Measurements from ENCODE around the gene PHLDB3.
"Not testable (repeated sequence)": the region's sequence is repeated elsewhere in the genome, so short reads cannot be mapped to it uniquely, and the experiment has no call there.

Gene PHLDB3

DNA sequence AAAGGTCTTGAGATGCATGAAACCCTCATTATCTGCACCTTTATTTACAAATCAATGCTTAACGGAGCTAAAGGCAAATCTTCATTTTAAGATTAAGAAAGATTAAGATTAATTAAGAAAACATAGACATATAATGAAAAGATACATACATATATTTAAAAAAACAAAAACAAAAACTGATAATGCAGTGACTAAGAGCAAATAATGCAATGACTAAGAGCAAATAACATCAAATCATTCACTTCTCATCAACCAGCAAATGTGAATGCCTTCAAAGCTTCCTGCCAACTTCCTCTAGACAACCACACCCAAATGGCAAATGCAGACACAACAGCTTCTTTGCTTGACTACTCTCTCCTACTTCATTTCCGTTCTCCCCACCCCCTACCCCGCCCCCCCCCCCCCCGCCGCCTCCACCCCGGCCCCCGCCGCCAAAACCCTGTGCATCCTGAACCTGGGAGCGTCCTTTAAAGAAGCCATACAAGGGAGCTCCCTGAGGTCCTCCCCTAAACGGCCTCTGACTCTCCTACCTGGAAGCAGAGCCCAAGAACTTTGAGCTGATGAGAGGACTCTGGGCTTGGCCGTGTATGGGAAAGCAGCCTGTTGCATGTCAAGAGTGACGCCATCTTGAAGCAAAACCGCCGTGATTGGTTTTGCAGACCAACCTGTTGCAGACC, 65.4 kb downstream of the PHLDB3 start:
- no peak for DNase-seq

DNA sequence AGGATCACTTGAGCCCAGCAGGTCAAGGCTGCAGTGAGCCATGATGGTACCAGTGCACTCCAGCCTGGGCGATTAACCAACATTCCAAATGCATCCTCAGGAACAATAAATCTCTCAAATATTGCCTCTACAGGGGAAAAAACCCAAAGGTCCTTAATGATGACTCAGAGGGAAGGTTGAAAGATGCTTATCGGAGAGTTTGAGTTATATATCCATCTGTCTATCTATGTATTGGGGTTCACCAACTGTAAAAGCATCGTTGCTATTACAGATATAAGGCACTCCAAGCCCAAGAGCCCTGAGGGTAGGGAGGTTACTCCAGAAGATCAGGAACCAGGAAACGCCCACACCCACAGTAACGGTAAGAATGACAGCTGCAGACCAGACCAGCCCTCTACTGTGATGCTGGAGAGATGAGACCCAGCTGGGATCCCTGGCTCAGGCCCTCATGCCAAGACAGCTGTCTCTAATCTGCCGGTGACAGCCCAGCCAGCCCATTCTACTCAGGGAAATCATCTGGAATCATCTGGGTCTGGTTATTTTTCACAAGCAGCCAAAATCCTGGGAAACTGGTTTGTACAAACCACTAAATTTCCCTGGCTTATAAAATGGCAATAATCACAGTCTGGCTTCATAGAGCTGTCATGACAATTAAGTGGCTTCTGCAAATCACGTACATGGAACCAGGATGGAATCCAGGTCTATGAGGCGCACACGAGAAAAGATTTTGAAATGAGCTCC, 66.1 kb downstream of the PHLDB3 start:
- peak; percentile 71 for DNase-seq

DNA sequence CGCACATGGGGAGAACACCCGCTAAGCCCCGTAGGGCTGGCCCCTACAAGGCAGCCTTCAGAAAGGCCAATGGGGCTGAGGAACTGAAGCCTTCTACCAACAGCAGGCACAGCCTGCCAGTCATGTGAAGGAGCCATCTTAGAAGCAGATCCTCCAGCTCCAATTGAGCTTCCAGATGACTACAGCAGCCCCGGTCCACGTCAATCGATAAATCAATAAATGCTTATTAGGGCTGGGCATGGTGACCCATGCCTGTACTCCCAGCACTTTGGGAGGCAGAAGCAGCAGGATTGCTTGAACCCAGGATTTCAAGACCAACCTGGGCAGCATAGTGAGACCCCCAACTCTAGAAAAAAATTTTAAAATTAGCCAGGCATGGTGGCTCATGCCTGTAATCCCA, 66.8 kb downstream of the PHLDB3 start:
- DNase-seq = no peak

DNA sequence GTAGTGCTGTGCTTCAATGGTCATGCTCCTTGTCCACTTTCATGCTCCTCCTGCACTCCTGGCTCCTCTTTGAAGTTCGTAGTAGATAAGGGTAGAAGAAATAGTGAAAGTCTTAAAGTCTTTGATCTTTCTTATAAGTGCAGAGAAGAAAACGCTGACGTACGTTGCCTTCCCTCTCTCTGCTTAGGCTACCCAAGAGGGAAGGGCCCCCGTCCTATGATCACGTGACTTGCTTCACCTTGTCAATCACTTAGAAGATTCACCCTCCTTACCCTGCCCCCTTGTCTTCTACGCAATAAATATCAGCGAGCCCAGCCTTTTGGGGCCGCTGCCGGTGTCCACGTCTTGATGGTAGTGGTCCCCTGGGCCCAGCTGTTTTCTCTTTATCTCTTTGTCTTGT, 67.3 kb downstream of the PHLDB3 start:
- not testable (repeated sequence) for DNase-seq

DNA sequence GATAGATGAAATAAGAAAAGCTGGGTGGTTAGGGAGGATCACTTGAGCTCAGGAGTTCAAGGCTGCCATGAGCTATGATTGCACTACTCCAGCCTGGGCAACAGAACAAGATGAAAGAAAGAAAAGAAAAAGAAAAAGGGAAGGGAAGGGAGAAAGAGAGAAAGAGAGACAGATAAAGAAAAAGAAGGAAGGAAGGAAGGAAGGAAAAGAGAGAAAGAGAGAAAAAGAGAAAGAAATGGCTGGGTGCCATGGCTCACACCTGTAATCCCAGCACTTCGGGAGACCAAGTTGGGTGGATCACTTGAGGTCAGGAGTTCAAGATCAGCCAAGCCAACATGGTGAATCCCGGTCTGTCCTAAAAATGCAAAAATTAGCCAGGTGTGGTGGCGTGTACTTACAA, 68.8 kb downstream of the PHLDB3 start:
- DNase-seq = no peak

DNA sequence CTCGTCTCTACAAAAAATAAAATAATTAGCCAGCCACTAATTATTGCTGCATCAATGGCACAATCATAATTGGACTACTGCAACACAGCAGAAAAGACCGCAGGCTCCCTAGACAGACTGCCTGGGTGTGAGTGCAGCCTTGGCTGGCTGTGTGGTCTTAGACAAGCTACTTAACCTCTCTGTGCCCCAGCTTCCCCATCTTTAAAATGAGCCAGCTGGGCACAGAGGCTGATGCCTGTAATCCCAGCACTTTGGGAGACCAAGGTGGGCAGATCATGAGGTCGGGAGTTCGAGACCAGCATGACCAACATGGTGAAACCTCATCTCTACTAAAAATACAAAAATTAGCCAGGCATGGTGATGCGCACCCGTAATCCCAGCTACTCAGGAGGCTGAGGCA, 70.9 kb downstream of the PHLDB3 start:
- no peak for DNase-seq

DNA sequence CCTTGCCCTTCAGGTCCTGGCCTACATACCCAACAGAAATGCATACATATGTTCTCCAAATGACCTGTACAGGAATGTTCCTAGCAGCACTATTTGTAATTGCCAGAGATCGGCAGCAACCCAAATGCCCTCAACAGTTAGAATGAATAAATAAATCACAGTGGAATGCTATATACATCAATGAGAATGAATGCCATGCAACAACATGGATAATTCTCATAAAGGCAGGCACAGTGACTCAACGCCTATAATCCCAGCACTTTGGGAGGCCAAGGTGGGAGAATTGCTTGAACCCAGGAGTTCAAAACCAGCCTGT, 71.2 kb downstream of the PHLDB3 start:
- no peak for DNase-seq

DNA sequence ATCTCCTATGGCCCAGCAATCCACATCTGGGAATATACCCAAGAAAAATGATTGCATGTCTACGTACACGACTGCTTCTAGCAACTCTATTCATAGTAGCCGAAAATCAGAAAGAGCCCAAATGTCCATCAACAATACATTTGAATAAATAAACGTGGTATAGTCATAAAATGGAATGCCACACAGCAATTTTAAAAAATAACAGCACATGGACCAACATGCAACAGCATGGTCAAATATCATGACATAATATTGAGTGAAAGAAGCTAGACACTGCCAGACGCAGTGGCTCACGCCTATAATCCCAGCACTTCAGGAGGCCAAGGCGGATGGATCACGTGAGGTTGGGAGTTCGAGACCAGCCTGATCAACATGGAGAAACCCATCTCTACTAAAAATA, 73.6 kb downstream of the PHLDB3 start:
- DNase-seq = no peak

DNA sequence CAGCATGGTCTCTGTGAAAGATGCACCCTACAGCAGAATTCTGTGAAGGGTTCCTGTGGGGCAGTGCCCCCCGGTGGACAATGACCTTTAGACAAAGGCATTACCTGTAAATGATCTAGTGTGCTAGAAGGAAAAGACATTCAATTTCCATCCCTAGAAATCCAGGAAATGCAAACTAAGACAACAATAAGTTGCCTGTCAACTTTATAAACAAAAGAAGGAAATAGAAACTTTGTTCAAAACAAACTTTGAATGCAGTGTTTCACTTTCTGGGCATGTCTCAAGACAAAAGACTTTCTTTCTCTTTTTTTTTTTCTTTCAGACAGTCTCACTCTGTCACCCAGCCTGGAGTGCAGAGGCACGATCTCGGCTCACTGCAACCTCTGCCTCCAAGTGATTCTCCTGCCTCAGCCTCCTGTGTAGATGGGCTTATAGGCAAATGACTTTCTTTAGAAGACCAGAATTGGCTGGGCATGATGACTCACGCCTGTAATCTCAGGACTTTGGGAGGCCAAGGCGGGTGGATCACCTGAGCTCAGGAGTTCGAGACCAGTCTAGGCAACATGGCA, 74.3 kb downstream of the PHLDB3 start:
- no peak for DNase-seq

DNA sequence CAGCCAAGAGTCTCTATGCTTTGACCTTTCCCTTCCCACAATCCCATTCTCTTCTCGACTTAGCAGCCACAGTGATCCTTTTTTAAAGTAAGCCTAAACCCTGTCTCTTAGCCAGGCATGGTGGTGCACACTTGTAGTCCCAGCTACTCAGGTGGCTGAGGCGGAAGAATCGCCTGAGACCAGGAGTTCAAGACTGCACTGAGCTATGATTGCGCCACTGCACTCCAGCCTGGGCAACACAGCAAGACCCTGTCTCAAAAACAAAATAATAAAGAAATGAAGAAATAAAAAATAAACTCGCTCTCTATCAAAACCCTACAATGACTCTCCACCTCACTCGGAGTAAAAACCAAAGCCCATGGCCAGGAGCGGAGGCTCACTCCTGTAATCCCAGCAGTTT, 75.2 kb downstream of the PHLDB3 start:
- DNase-seq = no peak

DNA sequence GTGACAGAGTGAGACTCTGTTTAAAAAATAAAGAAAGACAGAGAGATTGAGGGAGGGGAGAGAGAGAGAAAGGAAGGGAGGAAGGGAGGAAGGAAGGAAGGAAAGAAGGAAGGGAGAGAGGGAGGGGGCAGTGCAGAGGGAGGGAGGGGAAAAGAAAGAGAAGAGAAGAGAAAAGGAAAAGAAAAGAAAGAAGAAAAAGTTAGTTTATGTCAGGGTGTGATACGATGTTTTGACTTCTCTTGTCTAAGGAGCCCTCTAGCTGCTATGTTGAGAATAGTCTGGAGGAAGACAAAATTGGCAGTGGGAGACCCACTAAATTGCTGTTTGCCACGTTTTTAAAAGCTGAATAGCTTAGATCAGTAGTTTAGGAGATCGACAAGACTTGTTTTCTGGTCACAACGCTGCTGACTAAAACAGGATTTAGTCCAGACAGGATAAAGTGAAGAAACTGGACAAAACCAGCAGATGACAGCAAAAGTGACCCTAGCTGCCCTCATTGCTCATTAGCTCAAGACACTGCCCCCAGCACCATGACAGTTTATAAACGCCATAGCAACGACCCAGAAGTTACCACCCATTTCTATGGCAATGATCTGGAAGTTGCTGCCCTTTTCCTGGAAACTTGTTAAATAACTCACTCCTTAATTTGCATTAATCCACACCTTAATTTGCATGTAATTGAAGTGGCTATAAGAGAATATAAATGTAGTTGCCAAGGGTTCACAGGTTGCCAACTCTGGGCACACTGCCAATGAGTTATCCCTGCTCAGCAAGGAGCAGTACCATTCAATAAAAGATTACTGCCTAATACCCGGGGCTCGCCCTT, 78.8 kb downstream of the PHLDB3 start:
- no peak for DNase-seq
